Cerebellar cortex (tissue), 1 donor: ENCODE results near the gene TSPAN14.
"Not testable (repeated sequence)": the region's sequence is repeated elsewhere in the genome, so short reads cannot be mapped to it uniquely, and the experiment has no call there.

Experiments used
- DNase-seq: peaks from one replicate; pipeline ENCODE4 v3.0.0-alpha.2; 2015; ENCODE audit warnings: low spot score

TSPAN14 gene

DNA sequence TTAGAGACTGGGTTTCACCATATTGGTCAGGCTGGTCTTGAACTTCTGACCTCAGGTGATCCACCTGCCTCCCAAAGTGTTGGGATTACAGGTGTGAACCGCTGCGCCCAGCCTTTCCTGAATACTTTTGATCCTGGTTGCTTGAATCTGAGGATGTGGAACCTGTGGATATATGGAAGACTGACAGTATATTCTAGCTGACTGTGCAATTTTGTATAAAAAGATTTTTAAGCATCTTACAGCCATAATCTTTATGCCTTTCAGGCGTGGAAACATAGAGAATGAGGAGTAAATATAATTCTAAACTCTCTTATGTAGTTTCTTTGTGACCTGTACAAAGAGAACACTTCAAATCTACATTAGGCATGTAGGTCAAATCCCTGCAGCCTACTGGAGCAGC, 16.2 kb downstream of the TSPAN14 start:
- DNase-seq, result no peak

DNA sequence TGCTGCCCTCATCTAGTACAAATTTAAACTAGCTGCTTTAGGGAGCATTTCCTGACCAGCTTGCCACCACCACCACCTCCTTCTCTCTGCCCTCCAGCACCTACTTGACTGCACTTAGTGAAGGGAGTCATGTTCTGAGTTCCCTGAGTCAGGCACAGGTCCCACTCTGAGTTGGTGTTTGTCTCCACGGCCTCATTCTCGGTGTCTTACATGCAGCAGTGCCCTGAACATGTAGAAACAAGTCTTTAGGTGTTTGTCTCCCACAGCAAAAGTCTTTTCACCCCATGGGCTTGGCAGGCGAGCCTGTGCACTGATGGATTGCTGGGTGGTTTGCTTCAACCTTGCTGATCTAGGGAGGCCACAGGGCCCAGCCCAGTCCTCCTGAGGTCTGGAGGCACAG, 16.9 kb downstream of the TSPAN14 start:
- DNase-seq, result no peak

DNA sequence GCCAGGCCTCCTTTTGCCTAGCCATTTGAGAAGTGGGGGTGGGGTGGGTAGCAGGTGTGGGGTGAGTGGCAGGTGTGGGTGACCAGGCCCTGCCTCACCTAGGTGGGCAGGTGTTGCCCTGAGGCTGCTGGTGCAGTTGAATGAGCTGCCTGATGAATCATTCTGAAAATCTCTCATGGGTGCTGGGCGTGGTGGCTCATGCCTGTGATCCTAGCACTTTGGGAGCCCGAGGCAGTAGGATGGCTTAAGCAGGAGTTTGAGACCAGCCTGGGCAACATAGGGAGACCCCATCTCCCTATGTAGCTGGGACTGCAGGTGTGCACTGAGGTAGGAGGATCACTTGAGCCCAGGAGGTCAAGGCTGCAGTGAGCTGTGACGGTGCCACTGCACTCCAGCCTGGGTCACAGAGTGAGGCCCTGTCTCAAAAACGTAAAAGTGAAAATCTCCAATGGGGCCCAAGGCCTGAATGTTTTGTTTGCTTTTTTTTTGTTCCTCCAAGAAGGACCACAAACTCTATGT, 17.7 kb downstream of the TSPAN14 start:
- no peak for DNase-seq

DNA sequence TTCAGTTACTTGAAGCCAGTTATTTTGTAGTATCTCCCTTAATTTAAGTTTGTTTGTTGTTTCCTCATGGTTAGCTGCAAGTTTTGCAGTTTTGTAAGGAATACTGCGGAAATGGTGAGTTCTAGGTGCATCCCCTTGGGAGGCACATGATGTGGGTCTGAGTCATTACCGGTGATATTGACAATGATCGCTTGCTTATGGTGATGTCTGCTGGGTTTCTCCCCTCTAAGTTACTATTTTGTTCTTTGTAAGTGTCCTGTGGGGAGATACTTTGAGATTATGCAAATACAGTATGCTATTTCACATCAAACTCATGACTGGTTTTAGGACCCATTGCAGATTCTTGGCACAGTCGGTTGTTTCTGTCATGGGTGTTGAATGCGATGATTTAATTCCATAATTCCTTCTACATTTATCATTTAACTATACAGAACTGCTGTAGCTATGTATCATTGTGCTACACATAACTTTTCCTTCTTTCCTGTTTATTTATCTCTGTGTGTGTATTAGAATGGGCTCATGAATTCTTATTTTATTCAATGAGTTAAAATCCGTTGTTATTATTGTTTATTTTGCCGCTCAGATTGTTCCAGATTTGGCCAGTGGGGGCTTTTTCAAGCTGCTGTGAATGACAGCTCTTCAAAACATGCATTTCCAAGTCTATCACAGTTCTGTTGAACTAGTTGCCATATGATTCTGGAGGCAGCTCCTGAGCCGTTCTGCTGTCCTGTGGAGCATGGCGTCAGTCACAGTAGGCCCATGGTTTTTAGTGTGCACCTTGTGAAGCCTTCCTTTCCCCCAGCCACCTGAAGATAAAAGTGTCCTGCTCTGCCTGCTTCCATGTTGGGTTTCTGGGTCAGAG, 18.4 kb downstream of the TSPAN14 start:
- no peak for DNase-seq

- DNase-seq, result no peak
These were observed 19.1 kb downstream of the TSPAN14 start for GRCh38 chr10:80473096-80473657.

GRCh38 chr10:80473692-80474596, 19.8 kb downstream of the TSPAN14 start:
- DNase-seq, result no peak

DNA sequence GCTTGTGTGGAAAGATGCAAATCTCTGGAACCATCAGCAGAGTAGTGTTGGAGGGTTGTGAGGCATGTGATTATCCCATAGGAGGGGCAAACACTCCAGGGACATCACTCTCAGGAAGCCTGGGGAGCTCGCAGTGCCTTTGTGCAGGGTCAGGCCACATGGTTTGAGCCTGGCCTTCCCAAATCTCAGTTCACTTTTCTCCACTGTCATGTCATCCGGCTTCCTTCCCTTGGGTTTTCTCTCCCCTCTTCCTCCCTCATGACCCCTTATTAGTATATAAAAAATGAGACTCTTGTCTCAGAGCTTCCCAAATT, 20.4 kb downstream of the TSPAN14 start:
- no peak for DNase-seq

- DNase-seq, result no peak
These were observed 20.8 kb downstream of the TSPAN14 start for GRCh38 chr10:80474941-80475340.

GRCh38 chr10:80475641-80476040, 21.5 kb downstream of the TSPAN14 start:
- DNase-seq, result not testable (repeated sequence)

GRCh38 chr10:80476685-80477084, 22.6 kb downstream of the TSPAN14 start:
- no peak for DNase-seq

GRCh38 chr10:80477813-80478212, 23.7 kb downstream of the TSPAN14 start:
- DNase-seq, result no peak

DNA sequence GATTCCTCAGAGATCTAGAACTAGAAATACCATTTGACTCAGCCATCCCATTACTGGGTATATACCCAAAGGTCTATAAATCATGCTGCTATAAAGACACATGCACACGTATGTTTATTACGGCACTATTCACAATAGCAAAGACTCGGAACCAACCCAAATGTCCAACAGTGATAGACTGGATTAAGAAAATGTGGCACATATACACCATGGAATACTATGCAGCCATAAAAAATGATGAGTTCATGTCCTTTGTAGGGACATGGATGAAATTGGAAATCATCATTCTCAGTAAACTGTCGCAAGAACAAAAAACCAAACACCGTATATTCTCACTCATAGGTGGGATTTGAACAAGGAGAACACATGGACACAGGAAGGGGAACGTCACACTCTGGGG, 26.3 kb downstream of the TSPAN14 start:
- DNase-seq, result not testable (repeated sequence)

DNA sequence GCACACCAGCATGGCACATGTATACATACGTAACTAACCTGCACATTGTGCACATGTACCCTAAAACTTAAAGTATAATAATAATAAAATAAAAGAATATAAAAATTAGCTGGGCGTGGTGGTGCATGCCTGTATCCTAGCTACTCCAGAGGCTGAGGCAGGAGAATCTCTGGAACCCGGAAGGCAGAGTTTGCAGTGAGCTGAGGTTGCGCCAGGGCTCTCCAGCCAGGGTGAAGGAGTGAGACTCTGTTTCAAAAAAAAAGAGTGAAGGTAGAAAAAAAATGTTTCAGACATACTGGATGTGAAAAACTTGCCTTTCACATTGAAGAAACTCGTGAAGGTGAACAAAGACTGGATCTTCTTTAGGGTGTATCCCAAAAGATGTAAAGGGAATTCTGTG, 26.7 kb downstream of the TSPAN14 start:
- DNase-seq, result no peak

DNA sequence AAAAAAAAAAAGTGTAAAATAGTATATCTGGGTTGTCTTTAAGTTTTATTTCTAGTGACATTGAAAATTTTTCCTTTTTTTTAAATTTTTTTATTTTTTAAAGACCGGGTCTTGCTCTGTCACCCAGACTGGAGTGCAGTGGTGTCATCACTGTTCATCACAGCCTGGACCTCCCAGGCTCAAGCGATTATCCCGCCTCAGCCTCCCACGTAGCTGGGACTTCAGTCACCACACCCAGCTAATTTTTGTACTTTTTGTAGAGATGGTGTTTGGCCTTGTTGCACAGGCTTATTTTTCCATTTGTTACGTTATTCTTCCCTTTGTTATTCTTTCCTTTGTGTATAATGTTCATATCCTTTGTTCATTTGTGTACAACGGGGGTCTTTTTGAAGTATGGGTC, 30.1 kb downstream of the TSPAN14 start:
- no peak for DNase-seq

- no peak for DNase-seq
These were observed 30.6 kb downstream of the TSPAN14 start for GRCh38 chr10:80484676-80485075.

- DNase-seq, result no peak
These were observed 31.2 kb downstream of the TSPAN14 start for GRCh38 chr10:80485076-80485945.

- no peak for DNase-seq
These were observed 32.0 kb downstream of the TSPAN14 start for GRCh38 chr10:80485946-80486764.

- DNase-seq, result no peak
These were observed 32.8 kb downstream of the TSPAN14 start for GRCh38 chr10:80486785-80487420.

- DNase-seq, result no peak
These were observed 33.3 kb downstream of the TSPAN14 start for GRCh38 chr10:80487421-80487785.

DNA sequence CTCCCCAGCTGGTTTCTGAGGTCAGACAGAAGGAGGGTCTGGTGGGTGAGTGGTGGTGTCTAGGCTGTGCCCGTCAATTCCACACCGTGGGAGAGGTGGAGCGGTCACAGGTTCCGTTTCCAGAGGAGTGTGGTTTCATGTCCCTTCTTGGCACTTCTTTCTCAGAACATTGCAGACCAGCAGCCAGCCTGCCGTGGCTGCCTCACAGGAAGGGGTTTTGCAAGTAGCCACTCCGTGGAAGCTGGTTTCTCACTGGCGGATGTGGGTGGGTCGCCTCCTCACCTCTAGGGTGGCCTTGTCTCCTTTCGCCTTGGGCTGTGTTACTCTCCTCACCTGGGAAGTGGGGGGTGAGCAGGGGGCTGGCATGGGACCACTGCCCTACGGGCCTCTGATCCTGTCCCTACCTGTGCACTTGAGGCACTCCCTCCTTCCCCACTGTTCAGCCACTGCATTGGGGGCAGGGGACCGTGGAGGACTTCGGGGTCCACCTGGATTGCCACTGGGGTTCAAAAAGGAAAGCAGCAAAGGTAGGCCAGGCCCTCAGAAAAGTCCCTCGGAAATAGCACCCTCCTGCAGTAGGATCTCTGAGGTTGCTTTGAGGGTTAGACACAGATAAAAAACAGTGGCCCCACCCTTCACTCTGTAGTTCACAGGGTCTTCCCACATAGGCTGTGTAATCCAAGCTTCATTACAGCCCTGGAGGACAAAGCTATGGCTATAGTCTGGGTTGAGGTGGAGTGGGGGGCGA, 33.9 kb downstream of the TSPAN14 start:
- DNase-seq, result no peak
